Activated CD4-positive, alpha-beta T cell treated with anti-CD3 and anti-CD28 coated beads, Interleukin-2, amount 10 ng/mL, durations not matched to agents 24 days and 14 days (primary cell): ENCODE results near the gene ZPLD1. TPM values are rescaled to one million over a fixed set of nuclear protein-coding genes. Genes with fewer than 3 reads are reported as not detected.

Source experiments
- DNase-seq: peaks from one replicate; pipeline ENCODE4 v3.0.0; 2022
- H3K27ac Mint-ChIP-seq: one replicate; pipeline ENCODE4 v1.8.0; 2022; ENCODE audit warnings: mild to moderate bottlenecking, mixed read lengths
- H3K27me3 Mint-ChIP-seq: one replicate; pipeline ENCODE4 v1.8.0; 2022; ENCODE audit warnings: mixed read lengths
- H3K36me3 Mint-ChIP-seq: one replicate; pipeline ENCODE4 v1.8.0; 2022; ENCODE audit warnings: low read depth, mild to moderate bottlenecking, mixed read lengths
- H3K4me1 Mint-ChIP-seq: one replicate; pipeline ENCODE4 v1.8.0; 2021; ENCODE audit warnings: mixed read lengths
- H3K4me3 Mint-ChIP-seq: one replicate; pipeline ENCODE4 v1.8.0; 2022; ENCODE audit warnings: mild to moderate bottlenecking, moderate library complexity, mixed read lengths
- H3K9me3 Mint-ChIP-seq: one replicate; pipeline ENCODE4 v1.8.0; 2021; ENCODE audit warnings: mixed read lengths
- intact Hi-C: fragments of 100-400 bp; cut with micrococcal nuclease; formaldehyde crosslinking; loops from one replicate; pipeline ENCODE4 v1.15.1; 2023
- total RNA-seq: library from RNA; stranded (reverse); gene quantifications from 2 replicates; pipeline ENCODE4 v1.2.3, GENCODE V29; 2022

Gene ZPLD1
- total RNA-seq, 1 donor from 2014 or later, result not detected

GRCh38 chr3:102447272-102447671 lies 12.5 kb downstream of the ZPLD1 start:
- no peak for DNase-seq
- Mint-ChIP-seq H3K9me3 (no peaks in the 10 kb centered on the region), H3K4me3 (no peak overlapping the region), H3K27ac (no peak overlapping the region), H3K4me1 (no peaks in the 10 kb centered on the region), H3K27me3 (peaks cover 3% of the 10 kb centered on the region), H3K36me3 (no peaks in the 10 kb centered on the region)
- intact Hi-C loops, result no loop called here

GRCh38 chr3:102449341-102449740 lies 14.5 kb downstream of the ZPLD1 start:
- H3K27me3 Mint-ChIP-seq, result peaks cover 3% of the 10 kb centered on the region
- H3K9me3 Mint-ChIP-seq, result no peaks in the 10 kb centered on the region
- intact Hi-C loops, result no loop called here
- no peaks in the 10 kb centered on the region for H3K4me1 Mint-ChIP-seq
- DNase-seq, result no peak
- no peaks in the 10 kb centered on the region for H3K36me3 Mint-ChIP-seq
- no peak overlapping the region for H3K27ac Mint-ChIP-seq
- no peak overlapping the region for H3K4me3 Mint-ChIP-seq

DNA sequence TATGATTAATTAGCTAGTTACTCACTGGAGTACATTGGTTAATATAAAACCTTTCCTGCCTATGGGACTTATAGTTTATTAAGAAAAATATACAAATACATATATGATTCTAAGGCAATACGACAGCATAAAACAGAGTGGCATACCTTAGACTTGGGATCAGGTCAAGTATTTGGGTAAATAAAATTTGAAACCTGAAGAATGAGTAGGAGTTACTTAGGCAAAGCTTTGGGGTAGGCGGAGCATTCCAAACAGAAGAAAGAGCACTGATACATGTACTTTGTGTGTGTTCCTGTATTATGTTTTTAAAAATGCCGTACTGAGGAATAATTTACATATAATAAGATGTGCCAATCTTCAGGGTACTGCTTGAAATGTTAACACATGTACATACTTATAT lies 15.1 kb downstream of the ZPLD1 start:
- H3K27ac Mint-ChIP-seq, result no peak overlapping the region
- DNase-seq, result no peak
- peaks cover 3% of the 10 kb centered on the region for H3K27me3 Mint-ChIP-seq
- H3K9me3 Mint-ChIP-seq, result no peaks in the 10 kb centered on the region
- H3K4me1 Mint-ChIP-seq, result no peaks in the 10 kb centered on the region
- no peaks in the 10 kb centered on the region for H3K36me3 Mint-ChIP-seq
- intact Hi-C loops, result no loop called here
- no peak overlapping the region for H3K4me3 Mint-ChIP-seq

GRCh38 chr3:102450976-102451375 lies 16.2 kb downstream of the ZPLD1 start:
- Mint-ChIP-seq H3K9me3 (no peaks in the 10 kb centered on the region), H3K36me3 (no peaks in the 10 kb centered on the region), H3K4me3 (no peak overlapping the region), H3K4me1 (no peaks in the 10 kb centered on the region), H3K27ac (no peak overlapping the region), H3K27me3 (no peaks in the 10 kb centered on the region)
- DNase-seq, result no peak
- intact Hi-C loops, result no loop called here

GRCh38 chr3:102451543-102451942 lies 16.7 kb downstream of the ZPLD1 start:
- Mint-ChIP-seq H3K27ac (no peak overlapping the region), H3K4me3 (no peak overlapping the region), H3K4me1 (no peaks in the 10 kb centered on the region), H3K9me3 (no peaks in the 10 kb centered on the region), H3K36me3 (no peaks in the 10 kb centered on the region), H3K27me3 (no peaks in the 10 kb centered on the region)
- intact Hi-C loops, result no loop called here
- no peak for DNase-seq

DNA sequence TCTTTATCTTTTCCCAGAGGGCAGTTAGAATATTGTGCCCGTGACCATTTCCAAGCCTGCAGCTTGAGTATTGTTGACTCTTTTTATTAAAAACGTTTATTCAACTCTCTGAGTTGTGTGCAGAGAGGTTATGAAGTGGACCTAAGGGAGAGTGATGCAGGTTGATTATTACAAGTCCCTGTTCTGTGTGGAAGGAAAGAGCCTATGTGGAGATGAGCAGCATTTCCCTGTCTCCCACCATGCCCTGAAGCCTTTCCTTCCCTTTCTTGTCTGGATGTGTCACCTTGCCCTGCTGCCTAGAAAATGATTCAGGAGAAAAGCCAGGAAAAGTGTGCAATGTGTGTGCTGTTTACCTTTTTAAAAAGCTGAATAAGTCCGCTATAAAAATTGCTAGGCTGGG lies 19.4 kb downstream of the ZPLD1 start:
- no peak overlapping the region for H3K4me3 Mint-ChIP-seq
- no peaks in the 10 kb centered on the region for H3K36me3 Mint-ChIP-seq
- H3K9me3 Mint-ChIP-seq, result no peaks in the 10 kb centered on the region
- no peak for DNase-seq
- H3K27ac Mint-ChIP-seq, result no peak overlapping the region
- intact Hi-C loops, result no loop called here
- H3K27me3 Mint-ChIP-seq, result no peaks in the 10 kb centered on the region
- H3K4me1 Mint-ChIP-seq, result no peaks in the 10 kb centered on the region

GRCh38 chr3:102457644-102458043 lies 22.8 kb downstream of the ZPLD1 start:
- intact Hi-C loops, result no loop called here
- no peaks in the 10 kb centered on the region for H3K4me1 Mint-ChIP-seq
- no peaks in the 10 kb centered on the region for H3K27me3 Mint-ChIP-seq
- no peak for DNase-seq
- no peaks in the 10 kb centered on the region for H3K36me3 Mint-ChIP-seq
- H3K27ac Mint-ChIP-seq, result no peak overlapping the region
- H3K4me3 Mint-ChIP-seq, result no peak overlapping the region
- H3K9me3 Mint-ChIP-seq, result no peaks in the 10 kb centered on the region

- Mint-ChIP-seq H3K4me1 (no peaks in the 10 kb centered on the region), H3K27me3 (peaks cover under 1% of the 10 kb centered on the region), H3K27ac (no peak overlapping the region), H3K9me3 (no peaks in the 10 kb centered on the region), H3K36me3 (no peaks in the 10 kb centered on the region), H3K4me3 (no peak overlapping the region)
- no peak for DNase-seq
- intact Hi-C loops, result no loop called here
These were observed 25.8 kb downstream of the ZPLD1 start for GRCh38 chr3:102460579-102460978.

DNA sequence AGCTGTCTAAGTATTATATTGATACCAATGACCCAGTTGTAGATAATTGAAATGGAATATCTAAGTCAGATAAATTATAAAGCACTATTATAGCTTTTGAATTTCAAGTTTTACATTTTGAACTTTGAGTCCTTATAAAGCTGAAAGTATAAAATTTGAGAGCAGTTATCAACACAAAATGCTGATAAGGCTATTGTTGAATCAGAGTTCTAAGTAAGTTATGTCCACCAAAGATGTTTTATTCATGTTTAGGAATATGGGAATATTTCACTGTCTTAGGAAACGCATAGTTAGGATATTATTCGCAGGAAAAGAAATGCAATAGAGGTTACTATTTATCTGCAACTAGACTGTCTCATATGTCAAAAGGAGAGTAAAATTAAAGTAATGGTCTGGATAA lies 29.4 kb downstream of the ZPLD1 start:
- no peak overlapping the region for H3K4me3 Mint-ChIP-seq
- H3K4me1 Mint-ChIP-seq, result no peaks in the 10 kb centered on the region
- peaks cover 6% of the 10 kb centered on the region for H3K27me3 Mint-ChIP-seq
- H3K36me3 Mint-ChIP-seq, result no peaks in the 10 kb centered on the region
- no peak for DNase-seq
- intact Hi-C loops, result no loop called here
- no peak overlapping the region for H3K27ac Mint-ChIP-seq
- no peaks in the 10 kb centered on the region for H3K9me3 Mint-ChIP-seq

DNA sequence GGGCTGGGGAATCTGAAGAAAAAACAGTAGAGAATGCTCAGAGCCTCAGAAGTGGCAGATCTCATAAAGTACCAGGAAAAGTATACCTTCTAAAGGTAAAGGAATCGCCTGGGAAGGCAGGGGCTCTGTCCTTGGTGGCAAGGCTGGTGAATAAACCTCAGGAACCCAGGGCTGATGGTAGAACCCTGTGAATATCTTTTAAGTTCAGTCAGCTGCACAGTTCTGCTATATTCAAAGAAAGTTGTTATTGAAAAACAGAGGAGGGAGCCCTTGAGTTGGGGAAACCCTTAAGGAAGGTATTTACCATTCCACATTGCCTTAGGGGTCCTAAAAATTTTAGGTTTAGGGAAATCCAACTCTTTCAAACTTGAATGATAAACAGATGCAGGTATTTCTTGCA lies 31.2 kb downstream of the ZPLD1 start:
- H3K4me1 Mint-ChIP-seq, result no peaks in the 10 kb centered on the region
- DNase-seq, result no peak
- peaks cover 6% of the 10 kb centered on the region for H3K27me3 Mint-ChIP-seq
- intact Hi-C loops, result no loop called here
- H3K4me3 Mint-ChIP-seq, result no peak overlapping the region
- H3K36me3 Mint-ChIP-seq, result no peaks in the 10 kb centered on the region
- no peak overlapping the region for H3K27ac Mint-ChIP-seq
- no peaks in the 10 kb centered on the region for H3K9me3 Mint-ChIP-seq

DNA sequence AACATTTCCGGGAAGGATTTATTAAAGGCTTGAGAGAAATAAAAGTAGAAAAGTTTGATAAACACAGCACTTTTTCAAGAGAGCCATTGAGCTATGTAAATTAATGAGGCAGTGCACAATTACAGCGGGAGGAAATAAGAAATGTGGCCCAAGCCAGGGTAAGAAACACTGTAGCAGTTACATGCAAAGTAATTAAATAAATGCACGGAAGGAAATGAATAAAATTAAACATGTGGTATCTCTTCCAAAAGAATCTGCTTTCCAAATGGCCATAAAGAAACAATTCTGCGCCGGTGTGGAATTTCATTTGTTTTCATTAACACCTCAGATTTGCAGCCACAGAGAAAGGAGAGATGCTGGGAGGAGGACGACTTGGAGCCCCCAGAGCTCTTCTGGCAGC lies 35.3 kb downstream of the ZPLD1 start:
- no peak for DNase-seq
- intact Hi-C loops, result no loop called here
- no peak overlapping the region for H3K27ac Mint-ChIP-seq
- H3K27me3 Mint-ChIP-seq, result peaks cover 6% of the 10 kb centered on the region
- H3K9me3 Mint-ChIP-seq, result no peaks in the 10 kb centered on the region
- no peaks in the 10 kb centered on the region for H3K36me3 Mint-ChIP-seq
- no peak overlapping the region for H3K4me3 Mint-ChIP-seq
- H3K4me1 Mint-ChIP-seq, result no peaks in the 10 kb centered on the region

DNA sequence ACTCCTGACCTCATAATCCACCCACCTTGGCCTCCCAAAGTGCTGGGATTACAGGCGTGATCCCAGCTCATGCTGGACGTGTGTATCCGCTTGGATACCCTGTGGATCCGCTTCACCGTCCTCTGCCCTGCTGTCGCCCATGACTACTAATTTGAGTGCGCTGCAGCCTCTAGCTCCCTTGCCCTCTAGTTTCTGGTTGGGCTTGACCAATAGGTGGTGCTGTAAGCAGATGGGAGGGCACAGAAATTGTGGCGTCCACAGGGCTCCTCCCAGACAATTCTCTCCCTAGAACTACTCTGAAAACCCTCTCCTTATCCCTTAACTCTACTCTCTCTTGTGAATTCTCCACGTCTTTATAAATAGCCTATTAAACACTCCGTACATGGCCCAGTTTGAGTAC lies 36.2 kb downstream of the ZPLD1 start:
- Mint-ChIP-seq H3K36me3 (no peaks in the 10 kb centered on the region), H3K4me1 (no peaks in the 10 kb centered on the region), H3K27me3 (peaks cover 1% of the 10 kb centered on the region), H3K4me3 (no peak overlapping the region), H3K27ac (no peak overlapping the region), H3K9me3 (no peaks in the 10 kb centered on the region)
- intact Hi-C loops, result no loop called here
- DNase-seq, result no peak

- no peak overlapping the region for H3K4me3 Mint-ChIP-seq
- peaks cover under 1% of the 10 kb centered on the region for H3K27me3 Mint-ChIP-seq
- no peaks in the 10 kb centered on the region for H3K4me1 Mint-ChIP-seq
- intact Hi-C loops, result no loop called here
- no peaks in the 10 kb centered on the region for H3K9me3 Mint-ChIP-seq
- H3K27ac Mint-ChIP-seq, result no peak overlapping the region
- DNase-seq, result no peak
- no peaks in the 10 kb centered on the region for H3K36me3 Mint-ChIP-seq
These were observed 36.7 kb downstream of the ZPLD1 start for GRCh38 chr3:102471491-102471890.

DNA sequence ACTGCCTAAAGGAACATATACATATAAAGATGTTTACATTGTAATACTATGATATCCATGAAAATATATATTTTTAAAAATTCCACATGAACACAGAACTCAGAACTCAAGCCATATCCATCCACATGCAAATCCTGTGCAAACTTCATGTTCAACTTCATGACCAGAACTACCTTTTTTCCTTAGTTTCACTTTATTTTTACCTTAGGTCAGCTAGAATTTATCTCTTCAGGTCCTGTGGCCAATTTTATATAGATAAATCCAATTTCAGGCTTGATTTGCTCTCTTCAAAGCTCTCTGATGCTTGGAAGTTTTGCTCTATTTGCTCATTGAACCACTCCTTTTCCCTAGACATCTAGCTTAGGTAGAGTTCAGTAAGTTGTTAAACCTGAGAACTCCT lies 38.8 kb downstream of the ZPLD1 start:
- intact Hi-C loops, result no loop called here
- DNase-seq, result no peak
- no peaks in the 10 kb centered on the region for H3K36me3 Mint-ChIP-seq
- no peaks in the 10 kb centered on the region for H3K4me1 Mint-ChIP-seq
- H3K27ac Mint-ChIP-seq, result no peak overlapping the region
- peaks cover 2% of the 10 kb centered on the region for H3K27me3 Mint-ChIP-seq
- H3K4me3 Mint-ChIP-seq, result no peak overlapping the region
- H3K9me3 Mint-ChIP-seq, result no peaks in the 10 kb centered on the region

GRCh38 chr3:102474207-102474606 lies 39.4 kb downstream of the ZPLD1 start:
- no peak for DNase-seq
- H3K4me1 Mint-ChIP-seq, result no peaks in the 10 kb centered on the region
- H3K36me3 Mint-ChIP-seq, result no peaks in the 10 kb centered on the region
- intact Hi-C loops, result no loop called here
- H3K27me3 Mint-ChIP-seq, result peaks cover 2% of the 10 kb centered on the region
- H3K4me3 Mint-ChIP-seq, result no peak overlapping the region
- H3K27ac Mint-ChIP-seq, result no peak overlapping the region
- no peaks in the 10 kb centered on the region for H3K9me3 Mint-ChIP-seq
